H7 (cell line): ENCODE results near the gene SUGCT. TPM values are rescaled to one million over a fixed set of nuclear protein-coding genes. Genes with fewer than 3 reads are reported as not detected.
"Not testable (repeated sequence)": the region's sequence is repeated elsewhere in the genome, so short reads cannot be mapped to it uniquely, and the experiment has no call there.

Experiments
- DNase-seq: peaks from one replicate; pipeline ENCODE4 v3.0.0; 2012
- H3K27me3 ChIP-seq: 2 replicates; pipeline ENCODE4 v1.6.0; 2011; ENCODE audit warnings: mild to moderate bottlenecking, low read length; ENCODE audit not compliant: control insufficient read depth, insufficient read depth
- H3K36me3 ChIP-seq: replicated peaks from 2 replicates; pipeline ENCODE4 v1.5.1; 2011; ENCODE audit warnings: low read length; ENCODE audit not compliant: control insufficient read depth, insufficient read depth
- H3K4me3 ChIP-seq: 2 replicates; pipeline ENCODE4 v1.5.1; 2011; ENCODE audit warnings: low read depth, mild to moderate bottlenecking, control low read depth, low read length, moderate library complexity; ENCODE audit not compliant: insufficient read depth
- total RNA-seq: library from RNA; depleted of rRNA; stranded (reverse); fragments of >200 nt; shearing (Covaris generic); gene quantifications from 2 replicates; pipeline ENCODE4 v1.2.3, GENCODE V29; 2014

SUGCT gene
- total RNA-seq, 1 experiment from 2014 or later = 4.3 TPM

DNA sequence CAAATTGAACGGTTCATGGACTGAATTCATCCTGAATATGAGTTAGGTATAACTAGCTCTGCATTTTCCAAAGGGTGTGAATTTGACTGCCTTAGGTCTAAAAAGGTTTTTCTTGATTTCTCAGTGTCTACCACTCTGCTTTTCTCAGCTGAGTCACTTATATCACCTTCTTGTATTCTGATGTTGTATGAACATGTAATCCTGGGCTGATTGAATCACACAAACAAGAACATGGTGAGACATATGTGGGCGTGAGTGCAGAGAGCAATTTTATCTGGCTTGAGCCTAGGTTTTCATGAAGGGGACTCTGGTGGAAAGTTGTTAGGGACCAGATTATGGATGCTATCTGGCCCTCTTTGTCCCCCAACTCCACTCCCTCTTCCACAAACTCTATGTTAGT is 239.8 kb downstream of the SUGCT start:
- H3K27me3 ChIP-seq = no peaks in the 10 kb centered on the region
- H3K36me3 ChIP-seq = no peaks in the 10 kb centered on the region
- DNase-seq = no peak

DNA sequence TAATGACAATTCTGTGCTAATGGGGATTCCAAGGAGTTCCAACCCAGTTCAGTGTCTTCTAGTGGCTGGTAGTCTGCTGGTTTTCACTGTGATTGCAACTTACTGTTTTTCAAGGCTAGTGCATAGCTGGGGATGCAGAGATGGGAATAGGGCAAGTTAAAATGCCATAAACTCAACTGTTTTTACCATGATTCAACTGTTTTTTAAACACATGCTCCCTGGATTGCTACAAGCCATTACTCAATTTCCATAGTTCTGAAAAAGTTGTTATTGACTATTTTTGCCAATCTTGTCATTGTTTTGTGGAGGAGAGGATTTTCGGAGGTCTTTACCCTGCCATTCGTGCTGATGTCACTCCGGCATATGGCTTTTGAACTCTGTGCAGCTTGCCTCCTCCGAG is 245.3 kb downstream of the SUGCT start:
- no peak for DNase-seq
- Histone ChIP-seq H3K4me3 (no peak overlapping the region), H3K27me3 (no peaks in the 10 kb centered on the region), H3K36me3 (no peaks in the 10 kb centered on the region)

More for the DNA sequence above, 239.8 kb downstream of the SUGCT start:
- H3K4me3 ChIP-seq = no peak overlapping the region

DNA sequence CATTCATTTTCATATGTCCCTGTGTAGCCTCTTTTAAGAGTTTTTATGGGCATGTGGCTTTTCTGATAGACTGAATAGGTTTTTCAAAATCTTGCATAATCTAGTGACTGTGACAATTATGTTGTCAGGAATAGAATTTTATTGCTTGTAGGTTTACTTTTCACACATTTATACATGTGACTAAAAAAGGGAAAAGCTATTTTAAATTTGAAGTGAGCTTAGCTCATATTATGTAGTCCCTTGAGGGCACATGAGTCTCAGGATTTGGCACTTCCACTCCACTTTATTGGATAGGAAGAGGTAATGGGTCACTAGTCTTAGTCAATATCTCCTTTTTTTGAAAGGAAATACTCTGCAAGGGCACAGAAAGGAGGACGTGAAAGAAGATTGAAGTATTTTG is 247.3 kb downstream of the SUGCT start:
- Histone ChIP-seq H3K4me3 (no peak overlapping the region), H3K36me3 (no peaks in the 10 kb centered on the region), H3K27me3 (no peaks in the 10 kb centered on the region)
- no peak for DNase-seq

DNA sequence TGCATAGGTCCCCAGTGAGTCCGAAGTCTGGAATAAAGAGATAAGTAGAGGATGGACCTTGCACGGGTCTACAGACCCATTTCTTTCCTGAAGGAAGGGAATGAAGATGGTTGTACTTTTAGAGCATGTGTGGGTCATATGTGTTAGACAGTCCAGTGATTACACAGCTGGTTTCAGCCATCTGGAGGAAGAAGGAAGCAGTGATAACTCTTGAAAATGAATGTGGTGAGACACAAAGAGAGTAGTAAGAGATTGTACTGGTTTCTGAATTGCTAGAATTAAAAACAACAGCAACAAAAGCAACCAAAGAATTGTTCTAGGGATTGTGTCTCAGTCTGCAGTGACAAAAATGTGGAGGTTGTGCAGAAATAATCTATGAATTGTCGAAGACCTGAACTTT is 258.9 kb downstream of the SUGCT start:
- DNase-seq = no peak

DNA sequence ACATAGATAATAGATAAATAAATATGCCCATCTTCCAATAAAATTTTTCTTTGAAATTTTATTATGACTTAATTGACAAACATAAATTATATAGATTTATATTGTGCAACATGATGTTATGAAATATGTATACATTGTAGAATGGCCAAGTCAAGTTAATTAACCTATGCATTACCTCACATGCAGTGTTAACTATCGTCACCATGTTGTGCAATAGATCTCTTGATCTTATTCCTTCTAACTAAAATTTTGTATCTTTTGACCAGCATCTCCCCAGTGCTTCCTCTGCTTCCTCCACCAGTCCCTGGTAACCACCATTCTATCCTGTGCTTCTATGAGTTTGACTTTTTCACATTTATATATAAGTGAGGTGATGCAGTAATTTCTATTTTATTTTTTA is 259.6 kb downstream of the SUGCT start:
- DNase-seq = no peak
- H3K27me3 ChIP-seq = no peaks in the 10 kb centered on the region
- no peak overlapping the region for H3K4me3 ChIP-seq
- H3K36me3 ChIP-seq = no peaks in the 10 kb centered on the region

More for the DNA sequence above, 258.9 kb downstream of the SUGCT start:
- no peaks in the 10 kb centered on the region for H3K36me3 ChIP-seq
- H3K4me3 ChIP-seq = no peak overlapping the region
- no peaks in the 10 kb centered on the region for H3K27me3 ChIP-seq

DNA sequence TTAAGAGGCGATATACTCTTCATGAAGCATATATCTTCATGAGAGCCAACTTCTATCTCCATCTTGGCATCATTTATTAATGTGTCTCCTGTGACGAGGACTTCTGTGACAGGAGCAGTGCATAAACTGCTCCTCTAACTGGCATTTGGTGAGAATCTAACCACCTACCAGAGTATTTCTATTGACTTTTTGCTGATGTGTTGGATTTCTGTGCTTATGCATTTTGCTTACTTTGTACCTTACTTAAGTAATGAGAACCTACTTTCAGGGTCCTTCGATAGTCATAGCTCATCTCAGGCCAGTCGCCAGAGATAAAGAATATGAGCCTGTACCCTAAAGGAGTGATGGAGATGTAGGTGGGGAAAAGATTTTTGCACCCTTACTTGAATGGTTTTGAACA is 265.7 kb downstream of the SUGCT start:
- no peak overlapping the region for H3K4me3 ChIP-seq
- H3K36me3 ChIP-seq = no peaks in the 10 kb centered on the region
- no peak for DNase-seq
- no peaks in the 10 kb centered on the region for H3K27me3 ChIP-seq

DNA sequence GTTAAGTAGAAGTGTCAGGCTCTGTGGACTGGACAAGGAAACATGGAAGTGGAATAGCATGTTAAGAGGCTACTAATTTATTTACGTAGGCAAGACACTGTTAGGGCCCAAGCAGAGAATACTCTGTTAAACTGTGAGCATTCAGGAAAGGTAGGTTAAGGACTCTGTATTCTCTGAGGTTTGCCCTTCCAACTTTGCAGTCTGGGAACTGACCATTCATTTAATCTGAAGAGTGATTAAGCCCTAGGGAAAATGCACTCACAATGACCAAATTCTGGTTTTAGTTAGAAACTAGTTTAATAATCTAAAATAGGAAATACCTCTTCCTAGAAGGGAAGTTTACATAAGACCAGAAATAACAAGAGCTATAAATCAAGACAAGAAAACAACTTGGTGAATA is 266.6 kb downstream of the SUGCT start:
- DNase-seq = no peak
- Histone ChIP-seq H3K4me3 (no peak overlapping the region), H3K36me3 (no peaks in the 10 kb centered on the region), H3K27me3 (no peaks in the 10 kb centered on the region)

DNA sequence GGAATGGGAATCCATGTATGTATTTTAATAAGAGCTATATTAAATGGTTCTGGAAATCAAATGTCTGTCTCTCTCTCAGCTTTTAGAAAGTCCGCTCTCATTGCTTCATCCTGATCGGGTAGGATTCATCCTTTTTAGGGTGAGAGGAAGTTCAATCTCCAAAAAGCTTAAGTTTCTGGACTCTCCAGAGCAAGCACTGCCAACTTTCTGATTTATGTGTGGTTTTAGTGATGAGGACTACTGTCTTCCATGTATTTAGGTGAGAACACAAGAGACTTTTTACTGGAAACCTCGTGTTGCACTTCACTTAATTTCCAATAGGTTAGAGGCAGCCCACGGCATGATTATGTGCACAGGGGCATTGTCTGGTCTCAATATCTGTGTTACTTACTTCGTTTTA is 267.9 kb downstream of the SUGCT start:
- Histone ChIP-seq H3K4me3 (no peak overlapping the region), H3K36me3 (no peaks in the 10 kb centered on the region), H3K27me3 (no peaks in the 10 kb centered on the region)
- DNase-seq = no peak

DNA sequence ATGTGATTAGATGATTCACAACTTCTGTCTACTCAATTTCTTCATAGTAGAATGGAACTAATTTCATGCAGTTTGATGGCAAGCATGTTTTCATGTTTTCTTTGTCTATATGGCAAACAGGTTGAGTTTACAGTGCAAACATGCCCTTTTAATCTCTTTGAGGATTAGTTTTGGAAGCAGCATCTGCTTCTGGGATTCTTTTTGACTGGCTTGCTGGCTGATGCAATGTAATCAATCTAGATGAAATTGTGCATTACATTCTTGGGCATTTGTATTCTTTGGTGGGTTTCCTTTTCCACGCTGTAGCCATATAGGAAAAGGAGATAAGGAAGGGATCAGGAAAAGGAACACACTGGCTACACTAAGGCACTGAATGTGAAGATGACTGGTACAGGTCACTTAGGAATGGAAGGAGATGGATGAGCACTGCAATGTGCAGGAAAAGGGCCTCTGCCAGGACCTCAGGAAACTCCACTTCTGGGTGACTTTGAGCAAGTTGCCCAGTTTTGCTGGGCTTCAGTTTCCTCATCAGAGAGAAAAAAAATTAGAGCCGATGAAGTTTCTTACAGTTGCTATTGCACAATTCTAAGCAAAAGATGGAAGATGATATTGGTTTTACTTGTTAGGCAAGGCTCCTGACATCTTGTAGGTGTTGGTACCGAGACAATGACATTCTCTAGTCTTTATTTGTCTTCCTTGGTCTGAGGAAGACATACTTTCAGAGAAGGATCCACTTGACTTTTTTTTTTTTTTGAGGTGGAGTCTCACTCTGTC is 269.1 kb downstream of the SUGCT start:
- Histone ChIP-seq H3K36me3 (no peaks in the 10 kb centered on the region), H3K4me3 (no peak overlapping the region), H3K27me3 (no peaks in the 10 kb centered on the region)
- DNase-seq = no peak

DNA sequence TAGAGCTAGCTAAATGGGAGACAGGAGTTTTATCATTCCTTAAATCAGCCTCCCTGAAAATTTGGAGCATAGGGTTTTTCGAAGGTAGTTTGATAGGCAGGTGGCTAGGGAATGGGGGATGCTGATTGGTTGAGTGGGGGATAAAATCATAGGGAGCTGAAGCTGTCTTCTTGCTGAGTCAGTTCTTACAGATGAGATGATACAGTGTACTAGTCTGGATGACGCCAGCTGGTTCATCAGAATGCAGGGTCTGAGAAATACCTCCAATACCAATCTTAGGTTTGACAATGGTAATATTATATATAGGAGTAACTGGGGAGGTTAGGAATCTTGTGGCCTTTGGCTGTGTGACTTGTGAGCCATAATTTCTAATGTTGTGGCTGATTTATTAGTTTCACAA is 271.2 kb downstream of the SUGCT start:
- no peak overlapping the region for H3K4me3 ChIP-seq
- no peaks in the 10 kb centered on the region for H3K36me3 ChIP-seq
- H3K27me3 ChIP-seq = no peaks in the 10 kb centered on the region
- DNase-seq = no peak

DNA sequence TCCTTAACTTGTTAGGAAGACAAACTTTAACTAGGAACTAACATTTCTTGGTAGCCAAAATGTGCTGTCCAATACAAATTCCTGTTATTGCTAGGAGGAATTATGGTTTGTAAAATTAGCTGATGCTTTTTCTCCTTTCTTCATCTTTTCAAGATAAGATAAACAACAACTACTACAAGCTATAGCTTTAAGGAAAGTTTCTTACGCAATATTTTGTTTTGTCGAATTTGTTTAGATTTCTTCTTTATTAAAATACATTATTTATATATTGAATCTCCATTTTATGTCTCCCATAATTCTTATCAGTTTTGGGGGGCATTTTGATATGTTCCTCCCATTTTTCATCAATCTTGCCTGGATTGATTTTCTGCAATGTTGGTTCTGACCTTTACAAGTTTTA is 277.5 kb downstream of the SUGCT start:
- Histone ChIP-seq H3K36me3 (no peaks in the 10 kb centered on the region), H3K27me3 (no peaks in the 10 kb centered on the region), H3K4me3 (no peak overlapping the region)
- no peak for DNase-seq

DNA sequence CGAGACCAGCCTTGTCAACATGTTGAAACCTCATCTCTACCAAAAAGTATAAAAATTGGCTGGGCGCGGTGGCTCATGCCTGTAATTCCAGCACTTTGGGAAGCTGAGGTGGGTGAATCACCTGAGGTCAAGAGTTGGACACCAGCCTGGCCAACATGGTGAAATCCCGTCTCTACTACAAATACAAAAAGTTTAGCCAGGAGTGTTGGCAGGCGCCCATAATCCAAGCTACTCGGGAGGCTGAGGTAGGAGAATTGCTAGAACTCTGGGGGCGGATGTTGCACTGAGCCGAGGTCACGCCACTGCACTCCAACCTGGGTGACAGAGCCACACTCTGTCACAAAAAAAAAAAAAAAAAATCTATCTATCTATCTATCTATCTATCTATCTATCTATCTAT is 279.9 kb downstream of the SUGCT start:
- H3K4me3 ChIP-seq, H3K36me3 ChIP-seq, DNase-seq, H3K27me3 ChIP-seq: not testable (repeated sequence)

DNA sequence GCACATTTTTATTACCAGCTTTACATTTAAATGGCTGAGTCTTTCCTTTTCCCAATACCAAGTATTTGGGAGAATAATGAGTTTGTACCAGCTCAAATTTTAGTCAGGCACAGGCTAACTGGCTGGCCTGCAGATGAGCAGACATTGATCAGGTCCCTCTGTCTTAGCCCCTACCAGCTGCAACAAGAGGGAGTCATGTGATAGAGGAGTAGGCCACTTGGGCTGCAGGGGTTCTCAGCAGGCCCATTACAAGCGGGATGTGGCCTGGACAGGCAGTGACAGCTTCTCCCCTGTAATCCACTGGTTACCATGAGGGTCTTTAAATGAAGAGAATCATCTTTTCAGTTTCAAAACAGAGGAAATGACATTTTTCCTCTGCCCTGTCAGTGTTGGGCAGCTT is 283.6 kb downstream of the SUGCT start:
- H3K4me3 ChIP-seq = no peak overlapping the region
- H3K27me3 ChIP-seq = no peaks in the 10 kb centered on the region
- DNase-seq = peak; percentile 9
- H3K36me3 ChIP-seq = no peaks in the 10 kb centered on the region

DNA sequence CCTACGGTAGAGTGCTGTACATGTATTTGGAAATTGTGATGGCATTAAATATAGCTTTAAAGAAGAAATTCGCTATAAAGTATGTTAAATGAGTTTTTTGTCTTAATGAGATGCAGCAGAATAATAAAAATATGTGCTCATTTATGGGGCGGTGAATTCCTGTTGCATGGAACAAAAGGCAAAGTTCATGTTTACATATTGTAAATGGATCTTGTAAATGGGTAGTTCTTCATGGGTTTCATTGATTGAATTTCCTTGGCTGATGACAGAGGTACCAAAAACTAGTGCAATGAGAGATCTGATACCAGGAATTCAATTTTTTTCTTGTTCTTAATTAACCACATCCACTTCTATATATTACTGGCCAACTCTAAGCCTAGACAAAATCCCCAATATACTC is 284.2 kb downstream of the SUGCT start:
- no peak overlapping the region for H3K4me3 ChIP-seq
- no peaks in the 10 kb centered on the region for H3K36me3 ChIP-seq
- H3K27me3 ChIP-seq = no peaks in the 10 kb centered on the region
- DNase-seq = no peak

DNA sequence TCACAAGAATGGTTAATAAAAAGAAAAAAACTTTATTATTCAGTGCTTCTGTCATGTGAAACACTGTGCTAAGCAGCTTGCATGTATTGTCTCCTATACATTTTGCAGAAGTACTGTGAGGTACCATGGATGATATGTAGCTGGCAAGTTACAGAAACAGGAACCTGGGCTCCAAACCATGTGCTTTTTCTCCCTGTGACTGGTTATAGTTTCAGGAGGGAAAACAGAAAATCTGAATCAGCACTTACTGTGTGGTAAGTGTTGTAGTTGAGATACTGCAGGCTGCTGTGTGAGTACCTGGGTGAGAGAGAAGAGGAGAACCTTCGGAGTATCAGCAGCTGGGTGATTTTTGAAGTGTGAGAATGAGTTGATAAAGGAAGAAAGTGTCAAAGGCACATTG is 285.0 kb downstream of the SUGCT start:
- H3K36me3 ChIP-seq = no peaks in the 10 kb centered on the region
- no peak for DNase-seq
- H3K4me3 ChIP-seq = no peak overlapping the region
- no peaks in the 10 kb centered on the region for H3K27me3 ChIP-seq

DNA sequence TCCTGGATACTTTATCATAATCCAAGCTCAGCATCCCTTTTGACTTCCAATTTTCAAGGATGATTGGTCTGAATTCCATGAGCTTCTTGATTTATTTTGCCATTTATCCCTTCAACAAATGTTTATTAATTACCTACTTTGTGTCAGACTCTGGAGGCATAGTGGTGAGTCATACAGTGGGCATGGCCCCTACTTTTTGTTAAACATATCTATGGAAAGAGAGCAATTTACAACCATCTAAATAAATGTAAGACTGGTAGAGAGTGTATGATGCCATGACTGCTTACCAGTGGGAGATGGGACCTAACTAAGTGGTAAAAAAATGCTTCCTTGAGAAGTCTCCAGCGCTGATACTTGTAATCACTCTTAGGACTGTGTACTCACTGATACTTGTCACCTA is 286.6 kb downstream of the SUGCT start:
- no peaks in the 10 kb centered on the region for H3K27me3 ChIP-seq
- no peaks in the 10 kb centered on the region for H3K36me3 ChIP-seq
- H3K4me3 ChIP-seq = no peak overlapping the region
- no peak for DNase-seq
